ENCODE data around the gene IKBKG.
"Not testable (repeated sequence)": the region's sequence is repeated elsewhere in the genome, so short reads cannot be mapped to it uniquely, and the experiment has no call there.

The IKBKG gene

GRCh38 chrX:154547245-154548027, at the start of gene IKBKG:
Gene IKBKG (plus strand): TSS chrX:154547620. CDS start chrX:154552003, 4,383 bp downstream.
- DNase-seq (ENCODE audit: low read depth): peak; percentile 89

- not testable (repeated sequence) for DNase-seq (ENCODE audit: low read depth)
Observed at GRCh38 chrX:154501423-154501822, 46.0 kb upstream of the IKBKG start.

GRCh38 chrX:154502098-154502497, 45.3 kb upstream of the IKBKG start:
- no peak for DNase-seq (ENCODE audit: low read depth)

GRCh38 chrX:154502989-154503388, 44.4 kb upstream of the IKBKG start:
- DNase-seq (ENCODE audit: low read depth): no peak

- peak; percentile 68 for DNase-seq (ENCODE audit: low read depth)
Observed at GRCh38 chrX:154505734-154506133, 41.7 kb upstream of the IKBKG start.

GRCh38 chrX:154506483-154507332, 40.7 kb upstream of the IKBKG start:
- no peak for DNase-seq (ENCODE audit: low read depth)

GRCh38 chrX:154507673-154508383, 39.6 kb upstream of the IKBKG start:
- DNase-seq (ENCODE audit: low read depth): no peak

- no peak for DNase-seq (ENCODE audit: low read depth)
Observed at GRCh38 chrX:154508384-154508745, 39.1 kb upstream of the IKBKG start.

- DNase-seq (ENCODE audit: low read depth): no peak
Observed at GRCh38 chrX:154509455-154509854, 38.0 kb upstream of the IKBKG start.

- DNase-seq (ENCODE audit: low read depth): no peak
Observed at GRCh38 chrX:154511761-154512160, 35.7 kb upstream of the IKBKG start.

- DNase-seq (ENCODE audit: low read depth): no peak
Observed at GRCh38 chrX:154512879-154513553, 34.4 kb upstream of the IKBKG start.

- DNase-seq (ENCODE audit: low read depth): no peak
Observed at GRCh38 chrX:154513716-154514115, 33.7 kb upstream of the IKBKG start.

- no peak for DNase-seq (ENCODE audit: low read depth)
Observed at GRCh38 chrX:154515090-154515965, 32.1 kb upstream of the IKBKG start.

- DNase-seq (ENCODE audit: low read depth): peak; percentile 86
Observed at GRCh38 chrX:154515966-154516655, 31.3 kb upstream of the IKBKG start, which contains the start of gene FAM3A. Gene FAM3A (minus strand): TSS chrX:154516232. CDS start chrX:154515772, 460 bp downstream.

- DNase-seq (ENCODE audit: low read depth): peak; percentile 71
Observed at GRCh38 chrX:154516656-154517100, 30.7 kb upstream of the IKBKG start.

GRCh38 chrX:154517101-154517781, 30.2 kb upstream of the IKBKG start:
- no peak for DNase-seq (ENCODE audit: low read depth)

- DNase-seq (ENCODE audit: low read depth): no peak
Observed at GRCh38 chrX:154519389-154519788, 28.0 kb upstream of the IKBKG start.

- no peak for DNase-seq (ENCODE audit: low read depth)
Observed at GRCh38 chrX:154525606-154526490, 21.6 kb upstream of the IKBKG start.
